Esophagus squamous epithelium (tissue), 4 donors: ENCODE data around the gene DICER1.

ENCODE experiments used
- CTCF ChIP-seq, 6 experiments: fragments of 450-650 bp in 4 of 6; fragments of 200-600 bp in 2 of 6; sonication (generic) in 2 of 6; IDR thresholded peaks; one replicate each; pipeline ENCODE4 v1.5.1; 2016 to 2019; ENCODE audit warnings: antibody characterized with exemption in 6 of 6, mild to moderate bottlenecking in 4 of 6, moderate library complexity in 4 of 6
- POLR2A ChIP-seq, 4 donors: fragments of 450-650 bp; IDR thresholded peaks; one replicate each; pipeline ENCODE4 v1.6.1; 2017; ENCODE audit warnings: antibody characterized with exemption in 4 of 4, mild to moderate bottlenecking in 4 of 4, moderate library complexity in 3 of 4

DNA sequence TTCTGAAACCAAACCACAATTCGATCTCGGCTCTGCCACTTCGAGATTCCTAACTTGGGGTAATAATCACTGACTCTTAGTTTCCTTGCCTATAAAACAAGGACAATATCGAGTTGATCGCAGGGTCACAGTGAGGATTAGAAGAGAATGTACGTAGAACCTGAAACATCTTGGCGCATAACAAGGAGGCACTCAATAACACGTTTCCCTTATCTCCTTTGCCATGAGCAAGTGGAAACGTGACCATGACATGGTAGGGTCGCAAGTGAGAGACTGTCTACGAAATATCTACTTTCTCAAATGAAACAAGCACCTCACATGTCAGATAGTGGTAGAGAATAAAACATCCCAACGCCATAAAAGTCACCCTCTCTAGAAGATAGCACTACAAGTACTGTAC is 2.3 kb downstream of the DICER1 start:
- no peak for TF ChIP-seq CTCF (IDR thresholded peaks at IDR 0.05)
- no peak for TF ChIP-seq POLR2A (IDR thresholded peaks at IDR 0.05)
